ENCODE data around the gene CHD2. TPM values are rescaled to one million over a fixed set of nuclear protein-coding genes. Genes with fewer than 3 reads are reported as not detected.

The CHD2 gene
- total and polyA plus RNA-seq, 4 donors: 39.4 to 547 (median 76.3) TPM

- ATAC-seq (ENCODE audit: insufficient read depth, low FRiP score): no peak
- no peak overlapping the region for H3K27ac ChIP-seq (ENCODE audit: low read depth in 1 of 2, low read length in 1 of 2)
- H3K4me3 ChIP-seq: no peak overlapping the region
- peaks cover 0 to 10% (median 5%) of the 10 kb centered on the region in 5 donors for H3K4me1 ChIP-seq (ENCODE audit: control insufficient read depth in 5 of 5, insufficient read depth in 5 of 5, low read length in 5 of 5)
- DNase-seq: no peak
- no peak overlapping the region for H3K9ac ChIP-seq (ENCODE audit: insufficient read depth in 1 of 2, low read length in 2 of 2)
- 72 to 78% methylated on average over 2 of the region's 2 CpGs for WGBS, 2 donors
- TF ChIP-seq CTCF (IDR thresholded peaks at IDR 0.05; ENCODE audit: control extremely low read depth, extremely low read depth): no peak
- H3K9me3 ChIP-seq (ENCODE audit: control insufficient read depth in 4 of 4, insufficient read depth in 3 of 4, low read length in 3 of 4): no peaks in the 10 kb centered on the region
- H3K27me3 ChIP-seq (ENCODE audit: control insufficient read depth in 3 of 3, insufficient read depth in 3 of 3, low read length in 2 of 3): no peaks in the 10 kb centered on the region
- H3K36me3 ChIP-seq (ENCODE audit: control insufficient read depth in 4 of 4, insufficient read depth in 4 of 4, low read length in 4 of 4): peaks cover 4 to 52% (median 17%) of the 10 kb centered on the region in 4 donors
These were observed 6.9 kb upstream of the CHD2 start for GRCh38 chr15:92893200-92893599.

- Histone ChIP-seq H3K36me3 (ENCODE audit: control insufficient read depth in 4 of 4, insufficient read depth in 4 of 4, low read length in 4 of 4) (peaks cover 4 to 43% (median 18%) of the 10 kb centered on the region in 4 donors), H3K27ac (ENCODE audit: low read depth in 1 of 2, low read length in 1 of 2) (no peak overlapping the region), H3K4me3 (no peak overlapping the region), H3K9me3 (ENCODE audit: control insufficient read depth in 4 of 4, insufficient read depth in 3 of 4, low read length in 3 of 4) (no peaks in the 10 kb centered on the region), H3K9ac (ENCODE audit: insufficient read depth in 1 of 2, low read length in 2 of 2) (peak overlapping the region in 1 of 2 donors; percentile 35), H3K4me1 (ENCODE audit: control insufficient read depth in 5 of 5, insufficient read depth in 5 of 5, low read length in 5 of 5) (peaks cover 0 to 11% (median 0%) of the 10 kb centered on the region in 5 donors), H3K27me3 (ENCODE audit: control insufficient read depth in 3 of 3, insufficient read depth in 3 of 3, low read length in 2 of 3) (no peaks in the 10 kb centered on the region)
- ATAC-seq (ENCODE audit: insufficient read depth, low FRiP score) (no peak), DNase-seq (peak in 1 of 3 donors; percentile 61)
- TF ChIP-seq CTCF (IDR thresholded peaks at IDR 0.05; ENCODE audit: control extremely low read depth, extremely low read depth): no peak
These were observed 3.6 kb upstream of the CHD2 start for GRCh38 chr15:92896561-92896960.

GRCh38 chr15:92897620-92898019 lies 2.5 kb upstream of the CHD2 start:
- H3K36me3 ChIP-seq (ENCODE audit: control insufficient read depth in 4 of 4, insufficient read depth in 4 of 4, low read length in 4 of 4): peaks cover 3 to 33% (median 15%) of the 10 kb centered on the region in 4 donors
- H3K9me3 ChIP-seq (ENCODE audit: control insufficient read depth in 4 of 4, insufficient read depth in 3 of 4, low read length in 3 of 4): no peaks in the 10 kb centered on the region
- TF ChIP-seq CTCF (IDR thresholded peaks at IDR 0.05; ENCODE audit: control extremely low read depth, extremely low read depth): no peak
- no peaks in the 10 kb centered on the region for H3K27me3 ChIP-seq (ENCODE audit: control insufficient read depth in 3 of 3, insufficient read depth in 3 of 3, low read length in 2 of 3)
- WGBS, 2 donors: 86 to 93% methylated on average over 1 of the region's 1 CpG
- DNase-seq (no peak), ATAC-seq (ENCODE audit: insufficient read depth, low FRiP score) (no peak)
- no peak overlapping the region for H3K9ac ChIP-seq (ENCODE audit: insufficient read depth in 1 of 2, low read length in 2 of 2)
- H3K27ac ChIP-seq (ENCODE audit: low read depth in 1 of 2, low read length in 1 of 2): no peak overlapping the region
- no peak overlapping the region for H3K4me3 ChIP-seq
- peaks cover 0 to 16% (median 0%) of the 10 kb centered on the region in 5 donors for H3K4me1 ChIP-seq (ENCODE audit: control insufficient read depth in 5 of 5, insufficient read depth in 5 of 5, low read length in 5 of 5)

- H3K4me1 ChIP-seq (ENCODE audit: control insufficient read depth in 5 of 5, insufficient read depth in 5 of 5, low read length in 5 of 5): peaks cover 0 to 28% (median 0%) of the 10 kb centered on the region in 5 donors
- DNase-seq (no peak), ATAC-seq (ENCODE audit: insufficient read depth, low FRiP score) (no peak)
- no peak overlapping the region for H3K27ac ChIP-seq (ENCODE audit: low read depth in 1 of 2, low read length in 1 of 2)
- no peaks in the 10 kb centered on the region for H3K9me3 ChIP-seq (ENCODE audit: control insufficient read depth in 4 of 4, insufficient read depth in 3 of 4, low read length in 3 of 4)
- H3K9ac ChIP-seq (ENCODE audit: insufficient read depth in 1 of 2, low read length in 2 of 2): no peak overlapping the region
- no peaks in the 10 kb centered on the region for H3K27me3 ChIP-seq (ENCODE audit: control insufficient read depth in 3 of 3, insufficient read depth in 3 of 3, low read length in 2 of 3)
- peaks cover 0 to 22% (median 11%) of the 10 kb centered on the region in 4 donors for H3K36me3 ChIP-seq (ENCODE audit: control insufficient read depth in 4 of 4, insufficient read depth in 4 of 4, low read length in 4 of 4)
- no peak overlapping the region for H3K4me3 ChIP-seq
- TF ChIP-seq CTCF (IDR thresholded peaks at IDR 0.05; ENCODE audit: control extremely low read depth, extremely low read depth): no peak
- 89 to 95% methylated on average over 5 of the region's 5 CpGs for WGBS, 2 donors
These were observed 1.0 kb upstream of the CHD2 start for GRCh38 chr15:92898988-92899582.
